ENCODE measurements around the gene LARGE1.

Gene LARGE1

DNA sequence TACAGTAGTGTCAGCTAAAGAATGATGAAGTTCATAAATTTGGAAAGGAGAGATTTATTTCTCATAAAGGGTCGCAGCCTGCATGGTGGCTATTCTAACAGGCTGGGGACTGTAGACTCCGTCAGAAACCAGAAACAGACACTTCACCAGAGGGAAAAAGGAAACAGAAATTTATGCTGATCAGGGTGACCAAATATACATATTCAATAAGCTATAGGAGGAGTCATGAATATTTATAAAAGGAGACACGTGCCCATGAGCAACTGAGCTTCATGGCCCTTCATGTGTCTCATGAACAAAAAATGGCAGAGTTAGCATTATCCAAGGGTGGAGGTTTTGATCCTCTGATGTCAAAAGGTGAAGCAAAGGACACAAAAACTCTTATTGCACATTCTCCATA is 392.1 kb downstream of the LARGE1 start:
- no peak overlapping the region for H3K4me3 ChIP-seq (ENCODE audit: low read length)
- TF ChIP-seq, protein P1, sequence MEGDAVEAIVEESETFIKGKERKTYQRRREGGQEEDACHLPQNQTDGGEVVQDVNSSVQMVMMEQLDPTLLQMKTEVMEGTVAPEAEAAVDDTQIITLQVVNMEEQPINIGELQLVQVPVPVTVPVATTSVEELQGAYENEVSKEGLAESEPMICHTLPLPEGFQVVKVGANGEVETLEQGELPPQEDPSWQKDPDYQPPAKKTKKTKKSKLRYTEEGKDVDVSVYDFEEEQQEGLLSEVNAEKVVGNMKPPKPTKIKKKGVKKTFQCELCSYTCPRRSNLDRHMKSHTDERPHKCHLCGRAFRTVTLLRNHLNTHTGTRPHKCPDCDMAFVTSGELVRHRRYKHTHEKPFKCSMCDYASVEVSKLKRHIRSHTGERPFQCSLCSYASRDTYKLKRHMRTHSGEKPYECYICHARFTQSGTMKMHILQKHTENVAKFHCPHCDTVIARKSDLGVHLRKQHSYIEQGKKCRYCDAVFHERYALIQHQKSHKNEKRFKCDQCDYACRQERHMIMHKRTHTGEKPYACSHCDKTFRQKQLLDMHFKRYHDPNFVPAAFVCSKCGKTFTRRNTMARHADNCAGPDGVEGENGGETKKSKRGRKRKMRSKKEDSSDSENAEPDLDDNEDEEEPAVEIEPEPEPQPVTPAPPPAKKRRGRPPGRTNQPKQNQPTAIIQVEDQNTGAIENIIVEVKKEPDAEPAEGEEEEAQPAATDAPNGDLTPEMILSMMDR (IDR thresholded peaks at IDR 0.05; ENCODE audit: insufficient read depth, low read depth, low read length, missing control alignments): no peak
- no peak for DNase-seq (ENCODE audit: low read depth)

DNA sequence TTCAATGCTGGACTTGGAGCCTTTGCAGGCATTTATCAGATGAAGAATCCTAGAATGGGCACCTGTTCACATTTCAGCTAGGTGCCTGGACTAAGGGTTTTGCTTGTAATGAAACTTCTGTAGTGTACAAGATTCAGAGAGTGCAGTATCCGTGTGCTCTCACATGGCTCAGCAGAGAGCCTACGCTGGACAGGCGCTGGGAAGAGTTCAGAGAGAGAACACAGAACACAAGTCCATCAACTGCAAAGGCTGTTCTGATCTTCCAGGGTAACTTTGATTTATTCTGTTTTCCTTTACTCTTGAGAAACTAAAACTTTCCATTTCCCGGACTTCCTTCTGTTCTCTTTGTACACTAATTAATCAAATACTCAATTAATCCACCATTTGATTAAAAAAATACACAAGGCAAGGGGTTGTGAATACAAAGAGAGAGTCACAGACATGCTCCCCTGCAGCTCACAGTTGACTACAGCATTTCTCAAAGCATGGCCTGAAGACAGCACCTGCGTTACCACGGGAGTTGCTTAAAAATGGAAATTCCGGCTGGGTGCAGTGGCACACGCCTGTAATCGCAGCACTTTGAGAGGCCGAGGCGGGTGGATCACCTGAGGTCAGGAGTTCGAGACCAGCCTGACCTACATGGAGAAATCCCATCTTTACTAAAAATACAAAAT is 393.7 kb downstream of the LARGE1 start:
- no peak for DNase-seq (ENCODE audit: low read depth)
- H3K4me3 ChIP-seq (ENCODE audit: low read length): no peak overlapping the region
- TF ChIP-seq, protein P1 (IDR thresholded peaks at IDR 0.05; ENCODE audit: insufficient read depth, low read depth, low read length, missing control alignments): no peak

DNA sequence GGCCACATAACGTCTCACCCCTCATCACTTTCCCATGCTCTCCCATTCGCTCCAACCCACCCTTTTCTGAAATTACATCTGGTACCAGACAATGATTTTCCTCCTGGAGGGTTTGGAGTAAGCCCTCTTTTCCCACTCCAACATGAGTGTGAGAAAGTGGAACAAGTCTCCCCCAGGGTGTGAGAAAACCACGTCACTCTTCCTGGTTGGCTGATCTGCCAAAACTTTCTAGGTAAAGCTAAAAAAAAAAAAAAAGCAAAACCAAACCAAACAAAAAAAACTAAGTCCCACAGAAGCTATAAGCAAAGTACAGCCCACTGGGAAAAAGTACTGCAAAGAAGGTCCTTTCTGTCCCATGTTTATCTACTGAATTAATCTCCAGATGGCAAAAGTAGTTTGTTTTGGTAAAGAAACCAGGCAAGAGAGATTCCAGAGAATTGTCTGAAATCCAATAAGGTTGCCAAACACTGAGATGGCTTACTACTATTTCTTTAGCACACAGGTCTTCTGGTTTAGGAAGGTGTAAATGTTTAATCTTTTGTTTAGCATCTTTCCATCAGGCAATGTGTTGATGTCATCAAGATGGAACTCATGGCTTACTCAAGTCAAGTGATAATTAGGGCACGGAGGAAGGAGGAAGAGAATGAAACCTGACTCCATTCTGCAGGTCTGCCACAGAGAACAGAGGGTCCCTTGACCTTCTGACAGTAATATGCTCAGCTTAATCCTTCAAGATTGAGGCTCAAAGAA is 395.6 kb downstream of the LARGE1 start:
- TF ChIP-seq, protein P1 (IDR thresholded peaks at IDR 0.05; ENCODE audit: insufficient read depth, low read depth, low read length, missing control alignments): no peak
- DNase-seq (ENCODE audit: low read depth): no peak
- no peak overlapping the region for H3K4me3 ChIP-seq (ENCODE audit: low read length)

DNA sequence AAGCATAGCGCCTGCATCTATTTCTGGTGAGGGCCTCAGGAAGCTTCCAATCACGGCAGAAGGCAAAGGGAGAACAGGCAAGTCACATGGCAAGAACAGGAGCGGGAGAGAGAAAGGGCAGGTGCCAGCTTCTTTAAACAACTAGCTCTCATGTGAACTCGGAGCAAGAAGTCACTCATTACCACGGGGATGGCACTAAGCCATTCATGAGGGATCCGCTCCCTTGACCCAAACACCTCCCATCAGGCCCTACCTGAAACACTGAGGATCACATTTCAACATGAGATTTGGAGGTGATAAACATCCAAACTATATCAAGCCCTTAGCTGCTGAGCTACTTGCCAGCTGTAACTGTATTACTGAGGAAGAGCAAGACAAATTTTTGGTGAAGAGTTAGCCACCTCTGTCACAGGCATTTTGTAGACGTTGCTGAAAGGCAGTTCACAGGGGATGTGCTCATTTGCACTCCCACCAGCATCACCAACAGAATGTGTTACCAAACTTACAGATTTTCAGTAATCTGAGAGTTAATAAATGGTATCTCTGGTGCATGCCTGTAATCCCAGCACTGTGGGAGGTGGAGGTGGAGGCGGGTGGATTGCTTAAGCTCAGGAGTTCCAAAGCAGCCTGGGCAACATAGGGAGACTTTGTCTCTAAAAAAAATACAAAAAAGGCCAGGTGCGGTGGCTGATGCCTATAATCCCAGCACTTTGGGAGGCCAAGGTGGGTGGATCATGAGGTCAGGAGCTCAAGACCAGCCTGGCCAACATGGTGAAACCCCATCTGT is 398.2 kb downstream of the LARGE1 start:
- no peak overlapping the region for H3K4me3 ChIP-seq (ENCODE audit: low read length)
- no peak for DNase-seq (ENCODE audit: low read depth)
- TF ChIP-seq, protein P1 (IDR thresholded peaks at IDR 0.05; ENCODE audit: insufficient read depth, low read depth, low read length, missing control alignments): no peak

DNA sequence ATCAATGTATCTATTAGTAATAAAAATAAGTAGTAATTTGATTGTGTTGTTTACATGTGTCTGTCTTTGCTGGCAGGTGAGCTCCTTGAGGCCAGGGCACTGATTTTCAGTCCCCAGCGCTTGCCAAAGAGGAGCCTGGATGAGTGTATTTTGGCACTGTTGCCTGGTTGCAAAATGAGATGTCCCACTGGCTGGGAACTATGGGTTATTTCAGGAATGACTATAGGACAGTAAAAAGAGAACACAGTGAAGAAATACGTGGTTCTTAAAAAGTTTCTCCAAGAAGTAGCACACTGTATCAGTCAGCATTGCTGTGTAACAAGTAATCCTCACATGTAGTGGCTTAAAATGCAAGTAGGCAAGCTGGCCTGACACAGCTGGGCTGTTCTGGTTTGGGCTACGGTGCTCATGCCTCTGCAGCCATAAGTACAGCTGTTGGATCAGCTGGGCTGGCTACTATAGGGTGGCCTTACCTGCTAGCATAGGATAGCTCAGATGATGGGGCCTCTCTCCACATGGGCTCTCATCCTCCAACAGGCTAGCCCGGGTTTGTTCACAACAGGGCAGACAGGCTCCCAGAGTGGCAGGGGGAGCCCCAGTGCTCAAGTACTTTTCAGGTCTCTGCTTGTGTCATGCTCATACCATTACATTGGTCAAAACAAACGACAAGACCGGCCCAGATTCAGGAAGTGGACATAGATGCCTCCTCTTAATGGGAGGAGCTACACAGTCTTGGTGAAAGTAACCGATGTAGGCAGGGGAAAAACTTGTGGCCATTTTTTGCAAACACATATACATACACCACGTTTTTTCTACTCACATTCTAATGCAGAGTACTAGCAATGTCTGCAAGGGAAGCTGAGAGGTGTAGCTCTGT is 399.1 kb downstream of the LARGE1 start:
- H3K4me3 ChIP-seq (ENCODE audit: low read length): no peak overlapping the region
- TF ChIP-seq, protein P1 (IDR thresholded peaks at IDR 0.05; ENCODE audit: insufficient read depth, low read depth, low read length, missing control alignments): no peak
- no peak for DNase-seq (ENCODE audit: low read depth)

Data from epithelial cell of esophagus (primary cell).